ENCODE data around the gene RGCC. TPM values are rescaled to one million over a fixed set of nuclear protein-coding genes. Genes with fewer than 3 reads are reported as not detected.

Gene RGCC
- total and polyA plus RNA-seq, 2 of the 4 experiments (the other 2 are of a cell fraction) = 7.5 to 7.6 TPM

DNA sequence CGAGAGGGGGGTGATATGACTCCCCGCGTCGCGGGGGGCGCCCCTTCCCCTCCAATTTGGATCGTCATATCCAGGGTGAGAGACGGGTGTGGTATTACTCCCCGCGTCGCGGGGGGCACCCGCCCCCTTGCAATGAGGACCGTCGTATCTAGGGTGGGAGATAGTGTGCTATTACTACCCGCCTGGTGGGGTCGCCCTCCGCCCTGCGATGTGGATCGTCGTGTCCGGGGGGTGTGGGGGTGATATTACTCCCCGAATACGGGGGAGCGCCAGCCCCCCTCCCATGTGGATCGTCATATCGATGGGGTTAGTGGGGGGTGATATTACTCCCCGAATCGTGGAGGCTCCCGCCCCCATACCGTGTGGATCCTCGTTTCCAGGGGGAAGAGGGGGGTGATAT lies 29.2 kb upstream of the RGCC start:
- no TSS peak for BruUV-seq (replicated peaks)
- 50% methylated on average over 1 of the region's 32 CpGs; no CpG with 5 or more reads in 1 of the 2 experiments for WGBS, 2 experiments (ENCODE audit: extremely low coverage in 2 of 2, insufficient read length in 1 of 2)
- Histone ChIP-seq H2BK20ac (ENCODE audit: low read depth, low read length) (no peak overlapping the region), H4K20me1 (ENCODE audit: insufficient read depth, low read length) (no peaks in the 10 kb centered on the region), H2AFZ (replicated peaks; ENCODE audit: low read length, poor library complexity) (peak overlapping the region; percentile 73), H3K4me2 (ENCODE audit: low read depth, low read length) (peak overlapping the region; percentile 71), H3K23ac (ENCODE audit: low read depth, low read length) (no peak overlapping the region), H3K9ac (ENCODE audit: low read depth, low read length) (no peak overlapping the region; the same call in 1 of the 2 replicates), H3K14ac (replicated peaks; ENCODE audit: low read depth, low read length) (no peak overlapping the region), H2BK120ac (ENCODE audit: low read depth, low read length) (peak overlapping the region; percentile 40; the same call in 1 of the 2 replicates), H2AK9ac (replicated peaks; ENCODE audit: low read depth, low read length, poor library complexity) (peak overlapping the region; percentile 82), H3K56ac (ENCODE audit: extremely low read depth, insufficient read depth, low read length) (no peak overlapping the region), H2BK15ac (ENCODE audit: low read depth, low read length) (no peak overlapping the region), H3K4ac (ENCODE audit: low read depth, low read length) (no peak overlapping the region), H3K27ac (ENCODE audit: insufficient read depth, low read length) (no peak overlapping the region), H4K8ac (ENCODE audit: low read depth in 2 of 2, low read length in 2 of 2) (peak overlapping the region in 1 of 2 experiments; percentile 49; a peak in 1 of 4 replicates), H3K79me1 (ENCODE audit: low read depth in 1 of 2, low read length in 2 of 2) (no peaks in the 10 kb centered on the region), H3K18ac (ENCODE audit: low read depth, low read length) (no peak overlapping the region), H3K4me3 (ENCODE audit: insufficient read depth, low read depth, low read length) (peak overlapping the region; percentile 21), H2BK5ac (ENCODE audit: low read depth, low read length, poor library complexity, severe bottlenecking) (no peak overlapping the region), H4K5ac (ENCODE audit: low read depth, low read length) (no peak overlapping the region), H3K9me1 (ENCODE audit: insufficient read depth, low read length) (no peaks in the 10 kb centered on the region), H3K27me3 (ENCODE audit: control insufficient read depth, insufficient read depth, low read length) (no peaks in the 10 kb centered on the region; the same call in 1 of the 2 replicates), H3K9me3 (ENCODE audit: control insufficient read depth, insufficient read depth, low read length) (no peaks in the 10 kb centered on the region; the same call in 1 of the 2 replicates), H2AK5ac (ENCODE audit: low read depth, low read length) (no peak overlapping the region), H3K4me1 (ENCODE audit: control insufficient read depth, insufficient read depth, low read length) (no peaks in the 10 kb centered on the region), H4K91ac (ENCODE audit: insufficient read depth, low read depth, low read length) (no peak overlapping the region), H3K36me3 (ENCODE audit: control insufficient read depth, insufficient read depth, low read length) (no peaks in the 10 kb centered on the region)
- DNase-seq (no peak), ATAC-seq (ENCODE audit: low read depth) (no peak)
- in situ Hi-C loops (cut with MboI; ENCODE audit: low sequenced_read_pairs) = no loop called here
- intact Hi-C loops (cut with micrococcal nuclease) = no loop called here
- ChIA-PET POLR2A (ENCODE audit: unreplicated experiment) (no interaction called here), CTCF (no interaction called here)
- TF ChIP-seq CEBPB (IDR thresholded peaks at IDR 0.05; ENCODE audit: low read depth, low read length) (no peak), MAFK (IDR thresholded peaks at IDR 0.05; ENCODE audit: low read depth, low read length) (no peak), MAZ (IDR thresholded peaks at IDR 0.05; ENCODE audit: borderline replicate concordance, low read depth, low read length) (0 out of 2 replicates have a peak, but pooled peaks have one; percentile 23), RAD21 (IDR thresholded peaks at IDR 0.05; ENCODE audit: low read length) (peak; percentile 40), RCOR1 (IDR thresholded peaks at IDR 0.05; ENCODE audit: insufficient replicate concordance, low read length) (no peak), BHLHE40 (IDR thresholded peaks at IDR 0.05; ENCODE audit: low read depth, low read length) (no peak), SMC3 (IDR thresholded peaks at IDR 0.05; ENCODE audit: low read depth, low read length) (no peak)
- TF ChIP-seq, protein P1, sequence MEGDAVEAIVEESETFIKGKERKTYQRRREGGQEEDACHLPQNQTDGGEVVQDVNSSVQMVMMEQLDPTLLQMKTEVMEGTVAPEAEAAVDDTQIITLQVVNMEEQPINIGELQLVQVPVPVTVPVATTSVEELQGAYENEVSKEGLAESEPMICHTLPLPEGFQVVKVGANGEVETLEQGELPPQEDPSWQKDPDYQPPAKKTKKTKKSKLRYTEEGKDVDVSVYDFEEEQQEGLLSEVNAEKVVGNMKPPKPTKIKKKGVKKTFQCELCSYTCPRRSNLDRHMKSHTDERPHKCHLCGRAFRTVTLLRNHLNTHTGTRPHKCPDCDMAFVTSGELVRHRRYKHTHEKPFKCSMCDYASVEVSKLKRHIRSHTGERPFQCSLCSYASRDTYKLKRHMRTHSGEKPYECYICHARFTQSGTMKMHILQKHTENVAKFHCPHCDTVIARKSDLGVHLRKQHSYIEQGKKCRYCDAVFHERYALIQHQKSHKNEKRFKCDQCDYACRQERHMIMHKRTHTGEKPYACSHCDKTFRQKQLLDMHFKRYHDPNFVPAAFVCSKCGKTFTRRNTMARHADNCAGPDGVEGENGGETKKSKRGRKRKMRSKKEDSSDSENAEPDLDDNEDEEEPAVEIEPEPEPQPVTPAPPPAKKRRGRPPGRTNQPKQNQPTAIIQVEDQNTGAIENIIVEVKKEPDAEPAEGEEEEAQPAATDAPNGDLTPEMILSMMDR (conservative IDR thresholded peaks at IDR 0.05; ENCODE audit: low read depth, low read length) = peak; percentile 31
- dilution Hi-C loops (cut with HindIII; ENCODE audit: low sequenced_read_pairs, unreplicated experiment) = no loop called here
